Measurements from ENCODE around the gene LPP.

Gene LPP

GRCh38 chr3:188756241-188756640 is 602.3 kb downstream of the LPP start:
- Histone ChIP-seq H3K9ac (ENCODE audit: low read length) (no peak overlapping the region), H3K36me3 (ENCODE audit: control insufficient read depth, insufficient read depth, low read length) (no peaks in the 10 kb centered on the region), H3K4me1 (ENCODE audit: control insufficient read depth, insufficient read depth, low read length) (no peaks in the 10 kb centered on the region), H3K9me3 (ENCODE audit: control insufficient read depth, insufficient read depth, low read depth, low read length) (no peaks in the 10 kb centered on the region), H3K27me3 (ENCODE audit: control insufficient read depth, insufficient read depth, low read length) (no peaks in the 10 kb centered on the region), H3K27ac (ENCODE audit: low read depth, low read length) (no peak overlapping the region), H3K4me3 (ENCODE audit: low read depth, low read length) (no peak overlapping the region)

GRCh38 chr3:188759336-188760005 is 605.5 kb downstream of the LPP start:
- Histone ChIP-seq H3K9ac (ENCODE audit: low read length) (no peak overlapping the region), H3K27me3 (ENCODE audit: control insufficient read depth, insufficient read depth, low read length) (no peaks in the 10 kb centered on the region), H3K4me3 (ENCODE audit: low read depth, low read length) (no peak overlapping the region), H3K27ac (ENCODE audit: low read depth, low read length) (no peak overlapping the region), H3K4me1 (ENCODE audit: control insufficient read depth, insufficient read depth, low read length) (no peaks in the 10 kb centered on the region), H3K9me3 (ENCODE audit: control insufficient read depth, insufficient read depth, low read depth, low read length) (no peaks in the 10 kb centered on the region), H3K36me3 (ENCODE audit: control insufficient read depth, insufficient read depth, low read length) (no peaks in the 10 kb centered on the region)

- no peaks in the 10 kb centered on the region for H3K9me3 ChIP-seq (ENCODE audit: control insufficient read depth, insufficient read depth, low read depth, low read length)
- no peaks in the 10 kb centered on the region for H3K4me1 ChIP-seq (ENCODE audit: control insufficient read depth, insufficient read depth, low read length)
- no peak overlapping the region for H3K27ac ChIP-seq (ENCODE audit: low read depth, low read length)
- no peaks in the 10 kb centered on the region for H3K36me3 ChIP-seq (ENCODE audit: control insufficient read depth, insufficient read depth, low read length)
- H3K4me3 ChIP-seq (ENCODE audit: low read depth, low read length): no peak overlapping the region
- no peaks in the 10 kb centered on the region for H3K27me3 ChIP-seq (ENCODE audit: control insufficient read depth, insufficient read depth, low read length)
- no peak overlapping the region for H3K9ac ChIP-seq (ENCODE audit: low read length)
Measured at GRCh38 chr3:188760408-188760807, 606.5 kb downstream of the LPP start.

- no peak overlapping the region for H3K27ac ChIP-seq (ENCODE audit: low read depth, low read length)
- no peak overlapping the region for H3K9ac ChIP-seq (ENCODE audit: low read length)
- no peaks in the 10 kb centered on the region for H3K9me3 ChIP-seq (ENCODE audit: control insufficient read depth, insufficient read depth, low read depth, low read length)
- no peaks in the 10 kb centered on the region for H3K4me1 ChIP-seq (ENCODE audit: control insufficient read depth, insufficient read depth, low read length)
- no peaks in the 10 kb centered on the region for H3K27me3 ChIP-seq (ENCODE audit: control insufficient read depth, insufficient read depth, low read length)
- H3K36me3 ChIP-seq (ENCODE audit: control insufficient read depth, insufficient read depth, low read length): no peaks in the 10 kb centered on the region
- H3K4me3 ChIP-seq (ENCODE audit: low read depth, low read length): no peak overlapping the region
Measured at GRCh38 chr3:188761439-188761838, 607.5 kb downstream of the LPP start.

GRCh38 chr3:188761964-188762363 is 608.0 kb downstream of the LPP start:
- no peaks in the 10 kb centered on the region for H3K9me3 ChIP-seq (ENCODE audit: control insufficient read depth, insufficient read depth, low read depth, low read length)
- no peak overlapping the region for H3K27ac ChIP-seq (ENCODE audit: low read depth, low read length)
- no peak overlapping the region for H3K9ac ChIP-seq (ENCODE audit: low read length)
- H3K4me3 ChIP-seq (ENCODE audit: low read depth, low read length): no peak overlapping the region
- no peaks in the 10 kb centered on the region for H3K27me3 ChIP-seq (ENCODE audit: control insufficient read depth, insufficient read depth, low read length)
- H3K36me3 ChIP-seq (ENCODE audit: control insufficient read depth, insufficient read depth, low read length): no peaks in the 10 kb centered on the region
- H3K4me1 ChIP-seq (ENCODE audit: control insufficient read depth, insufficient read depth, low read length): no peaks in the 10 kb centered on the region

- no peaks in the 10 kb centered on the region for H3K4me1 ChIP-seq (ENCODE audit: control insufficient read depth, insufficient read depth, low read length)
- H3K9ac ChIP-seq (ENCODE audit: low read length): no peak overlapping the region
- no peaks in the 10 kb centered on the region for H3K36me3 ChIP-seq (ENCODE audit: control insufficient read depth, insufficient read depth, low read length)
- H3K27ac ChIP-seq (ENCODE audit: low read depth, low read length): no peak overlapping the region
- no peaks in the 10 kb centered on the region for H3K27me3 ChIP-seq (ENCODE audit: control insufficient read depth, insufficient read depth, low read length)
- no peaks in the 10 kb centered on the region for H3K9me3 ChIP-seq (ENCODE audit: control insufficient read depth, insufficient read depth, low read depth, low read length)
- H3K4me3 ChIP-seq (ENCODE audit: low read depth, low read length): no peak overlapping the region
Measured at GRCh38 chr3:188764609-188765008, 610.7 kb downstream of the LPP start.

- H3K9me3 ChIP-seq (ENCODE audit: control insufficient read depth, insufficient read depth, low read depth, low read length): no peaks in the 10 kb centered on the region
- H3K36me3 ChIP-seq (ENCODE audit: control insufficient read depth, insufficient read depth, low read length): no peaks in the 10 kb centered on the region
- no peak overlapping the region for H3K9ac ChIP-seq (ENCODE audit: low read length)
- H3K27me3 ChIP-seq (ENCODE audit: control insufficient read depth, insufficient read depth, low read length): no peaks in the 10 kb centered on the region
- no peaks in the 10 kb centered on the region for H3K4me1 ChIP-seq (ENCODE audit: control insufficient read depth, insufficient read depth, low read length)
- no peak overlapping the region for H3K27ac ChIP-seq (ENCODE audit: low read depth, low read length)
- no peak overlapping the region for H3K4me3 ChIP-seq (ENCODE audit: low read depth, low read length)
Measured at GRCh38 chr3:188769831-188770230, 615.9 kb downstream of the LPP start.

- H3K27me3 ChIP-seq (ENCODE audit: control insufficient read depth, insufficient read depth, low read length): no peaks in the 10 kb centered on the region
- H3K9me3 ChIP-seq (ENCODE audit: control insufficient read depth, insufficient read depth, low read depth, low read length): no peaks in the 10 kb centered on the region
- 0 out of 2 replicates have a peak, but pooled peaks cover 6% of the 10 kb centered on the region for H3K4me1 ChIP-seq (ENCODE audit: control insufficient read depth, insufficient read depth, low read length)
- H3K9ac ChIP-seq (ENCODE audit: low read length): no peak overlapping the region
- no peak overlapping the region for H3K27ac ChIP-seq (ENCODE audit: low read depth, low read length)
- no peak overlapping the region for H3K4me3 ChIP-seq (ENCODE audit: low read depth, low read length)
- no peaks in the 10 kb centered on the region for H3K36me3 ChIP-seq (ENCODE audit: control insufficient read depth, insufficient read depth, low read length)
Measured at GRCh38 chr3:188772886-188773285, 618.9 kb downstream of the LPP start.

GRCh38 chr3:188775412-188775811 is 621.5 kb downstream of the LPP start:
- no peaks in the 10 kb centered on the region for H3K27me3 ChIP-seq (ENCODE audit: control insufficient read depth, insufficient read depth, low read length)
- no peaks in the 10 kb centered on the region for H3K9me3 ChIP-seq (ENCODE audit: control insufficient read depth, insufficient read depth, low read depth, low read length)
- no peaks in the 10 kb centered on the region for H3K36me3 ChIP-seq (ENCODE audit: control insufficient read depth, insufficient read depth, low read length)
- no peak overlapping the region for H3K4me3 ChIP-seq (ENCODE audit: low read depth, low read length)
- no peak overlapping the region for H3K27ac ChIP-seq (ENCODE audit: low read depth, low read length)
- no peak overlapping the region for H3K9ac ChIP-seq (ENCODE audit: low read length)
- H3K4me1 ChIP-seq (ENCODE audit: control insufficient read depth, insufficient read depth, low read length): peaks cover 11% of the 10 kb centered on the region; the same call in 1 of the 2 replicates

- H3K9ac ChIP-seq (ENCODE audit: low read length): no peak overlapping the region
- no peaks in the 10 kb centered on the region for H3K27me3 ChIP-seq (ENCODE audit: control insufficient read depth, insufficient read depth, low read length)
- H3K9me3 ChIP-seq (ENCODE audit: control insufficient read depth, insufficient read depth, low read depth, low read length): no peaks in the 10 kb centered on the region
- no peak overlapping the region for H3K27ac ChIP-seq (ENCODE audit: low read depth, low read length)
- no peak overlapping the region for H3K4me3 ChIP-seq (ENCODE audit: low read depth, low read length)
- peaks cover 11% of the 10 kb centered on the region; the same call in 1 of the 2 replicates for H3K4me1 ChIP-seq (ENCODE audit: control insufficient read depth, insufficient read depth, low read length)
- H3K36me3 ChIP-seq (ENCODE audit: control insufficient read depth, insufficient read depth, low read length): no peaks in the 10 kb centered on the region
Measured at GRCh38 chr3:188776447-188776846, 622.5 kb downstream of the LPP start.

- no peaks in the 10 kb centered on the region for H3K36me3 ChIP-seq (ENCODE audit: control insufficient read depth, insufficient read depth, low read length)
- no peak overlapping the region for H3K9ac ChIP-seq (ENCODE audit: low read length)
- H3K4me3 ChIP-seq (ENCODE audit: low read depth, low read length): no peak overlapping the region
- no peaks in the 10 kb centered on the region for H3K9me3 ChIP-seq (ENCODE audit: control insufficient read depth, insufficient read depth, low read depth, low read length)
- no peaks in the 10 kb centered on the region for H3K27me3 ChIP-seq (ENCODE audit: control insufficient read depth, insufficient read depth, low read length)
- peaks cover 11% of the 10 kb centered on the region; the same call in 1 of the 2 replicates for H3K4me1 ChIP-seq (ENCODE audit: control insufficient read depth, insufficient read depth, low read length)
- no peak overlapping the region for H3K27ac ChIP-seq (ENCODE audit: low read depth, low read length)
Measured at GRCh38 chr3:188778091-188778852, 624.3 kb downstream of the LPP start.
